Ramos (cell line): Measurements from ENCODE around the gene CNFN.
"Not testable (repeated sequence)": the region's sequence is repeated elsewhere in the genome, so short reads cannot be mapped to it uniquely, and the experiment has no call there.

Experiments used
- in situ Hi-C: fragments of 300-500 bp; cut with MboI; formaldehyde crosslinking; loops from one replicate; pipeline ENCODE4 v1.14.3; 2022; ENCODE audit warnings: low sequenced_read_pairs; ENCODE audit not compliant: unreplicated experiment

CNFN gene

GRCh38 chr19:42352301-42353259 is 37.5 kb downstream of the CNFN start:
- in situ Hi-C loops, result no loop called here

GRCh38 chr19:42351079-42351735 is 38.9 kb downstream of the CNFN start:
- in situ Hi-C loops, result no loop called here

- in situ Hi-C loops, result no loop called here
Observed at GRCh38 chr19:42350417-42350816, 39.7 kb downstream of the CNFN start.

- in situ Hi-C loops, result no loop called here
Observed at GRCh38 chr19:42349378-42350107, 40.6 kb downstream of the CNFN start.

GRCh38 chr19:42348211-42348610 is 41.9 kb downstream of the CNFN start:
- in situ Hi-C loops, result no loop called here

- in situ Hi-C loops, result no loop called here
Observed at GRCh38 chr19:42345191-42345812, 44.8 kb downstream of the CNFN start.

- in situ Hi-C loops, result no loop called here
Observed at GRCh38 chr19:42344336-42344893, 45.7 kb downstream of the CNFN start.

GRCh38 chr19:42343344-42344110 is 46.6 kb downstream of the CNFN start:
- in situ Hi-C loops, result no loop called here

- in situ Hi-C loops, result not testable (repeated sequence)
Observed at GRCh38 chr19:42339922-42340321, 50.2 kb downstream of the CNFN start.

- in situ Hi-C loops, result not testable (repeated sequence)
Observed at GRCh38 chr19:42339126-42339860, 50.8 kb downstream of the CNFN start.
